K562 treated with DMSO at 1 percent for 4 hours (cell line): ENCODE results near the gene SIT1. TPM values are rescaled to one million over a fixed set of nuclear protein-coding genes. Genes with fewer than 3 reads are reported as not detected.

Experiments
- total RNA-seq: library from RNA; unstranded; fragments of 300-600 nt; gene quantifications from 2 replicates; pipeline ENCODE4 v1.2.3, GENCODE V29; 2022; ENCODE audit not compliant: insufficient read depth

Gene SIT1, protein sequence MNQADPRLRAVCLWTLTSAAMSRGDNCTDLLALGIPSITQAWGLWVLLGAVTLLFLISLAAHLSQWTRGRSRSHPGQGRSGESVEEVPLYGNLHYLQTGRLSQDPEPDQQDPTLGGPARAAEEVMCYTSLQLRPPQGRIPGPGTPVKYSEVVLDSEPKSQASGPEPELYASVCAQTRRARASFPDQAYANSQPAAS
- not detected in 2 replicates for total RNA-seq

DNA sequence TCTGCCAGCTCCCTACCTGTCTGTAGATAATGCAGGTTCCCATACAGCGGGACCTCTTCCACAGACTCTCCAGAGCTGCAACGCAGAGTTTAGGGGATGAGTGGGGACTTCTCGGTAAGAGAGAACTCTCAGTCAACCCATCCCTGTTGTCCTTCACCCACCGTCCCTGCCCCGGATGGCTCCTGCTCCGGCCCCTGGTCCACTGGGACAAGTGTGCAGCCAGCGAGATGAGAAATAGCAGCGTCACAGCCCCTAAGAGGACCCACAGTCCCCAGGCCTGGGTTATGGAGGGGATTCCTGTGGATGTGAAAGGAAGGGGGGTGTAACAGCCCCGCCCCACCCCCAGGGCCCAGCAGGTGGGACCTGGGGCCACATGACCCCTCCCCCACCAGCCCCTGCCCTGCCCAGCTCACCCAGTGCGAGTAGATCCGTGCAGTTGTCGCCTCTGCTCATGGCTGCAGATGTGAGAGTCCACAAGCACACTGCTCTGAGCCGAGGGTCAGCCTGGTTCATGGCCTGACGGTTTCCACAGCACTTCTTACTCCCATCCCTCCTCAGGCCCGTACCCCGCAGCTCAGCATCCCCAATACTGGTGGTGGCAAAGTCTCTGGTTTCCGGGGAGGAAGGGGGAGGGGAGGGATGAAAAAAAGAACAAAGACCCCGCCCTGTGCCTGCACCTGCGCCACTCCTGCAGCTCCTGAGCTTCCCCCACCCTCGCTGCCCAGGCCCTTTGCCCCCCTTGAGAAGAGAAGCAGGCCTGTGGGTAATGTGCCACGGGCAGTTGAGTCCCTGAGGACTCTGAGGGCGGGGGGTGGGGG lies at the start of gene SIT1:
SIT1 (minus strand) TSS at position 591 of the 818 bp plus-strand sequence; CDS start at position 513, 78 bp downstream.

GRCh38 chr9:35689542-35690293 lies 39.0 kb upstream of the SIT1 start, which contains the start of gene TPM2:
TSS of gene TPM2 (minus strand) at chr9:35689925. CDS start at chr9:35689817, 108 bp downstream.

GRCh38 chr9:35673132-35674024 lies 22.6 kb upstream of the SIT1 start, which contains the start of gene CA9:
TSS of gene CA9 (plus strand) at chr9:35673928. CDS start at chr9:35673960, 32 bp downstream.

GRCh38 chr9:35664531-35665470 lies 14.1 kb upstream of the SIT1 start, which contains the start of gene ARHGEF39:
TSS of gene ARHGEF39 (minus strand) at chr9:35665195. CDS start at chr9:35665169, 26 bp downstream.

GRCh38 chr9:35658137-35658967 lies 7.6 kb upstream of the SIT1 start, which contains the start of gene CCDC107:
TSS of gene CCDC107 (plus strand) at chr9:35658292. CDS start at chr9:35658380, 88 bp downstream.

DNA sequence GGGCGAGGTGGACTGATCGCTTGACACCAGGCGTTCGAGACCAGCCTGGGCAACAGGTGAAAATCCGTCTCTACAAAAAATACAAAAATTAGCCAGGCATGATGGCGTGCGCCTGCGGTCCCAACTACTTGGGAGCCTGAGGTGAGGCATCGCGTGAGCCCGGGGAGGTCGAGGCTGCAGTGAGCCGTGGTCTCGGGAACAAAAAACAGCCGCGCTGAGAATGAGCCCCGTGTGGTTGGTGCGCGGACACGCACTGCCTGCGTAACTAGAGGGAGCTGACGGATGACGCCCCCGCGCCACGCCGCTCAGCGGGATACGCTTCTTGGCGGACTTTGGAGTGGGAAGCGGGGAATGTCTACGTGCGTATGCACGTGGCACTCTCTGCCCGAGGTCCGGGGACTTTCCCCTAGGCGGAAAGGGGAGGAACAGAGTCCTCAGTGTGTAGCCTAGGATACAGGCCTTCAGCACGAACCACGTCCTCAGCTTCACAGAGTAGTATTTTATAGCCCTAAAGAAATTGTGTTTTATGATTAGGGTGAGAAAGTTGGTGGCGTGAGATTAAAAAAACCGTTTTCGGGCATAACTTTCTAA lies 6.9 kb upstream of the SIT1 start, which contains the start of gene RMRP:
RMRP (minus strand) TSS at position 474 of the 591 bp plus-strand sequence.

GRCh38 chr9:35618325-35618727 lies 32.4 kb downstream of the SIT1 start, which contains the start of gene CD72:
TSS of gene CD72 (minus strand) at chr9:35618413. CDS start at chr9:35618303, 110 bp downstream.

GRCh38 chr9:35604578-35605350 lies 46.0 kb downstream of the SIT1 start, which contains the start of gene TESK1:
TSS of gene TESK1 (plus strand) at chr9:35605262. CDS start at chr9:35605620, 358 bp downstream.

Other genes starting within 250 kb of the SIT1 start
- 7.0 and 7.2 TPM in 2 replicates for gene RUSC2, start 160.8 kb downstream of the SIT1 start, total RNA-seq
- gene TESK1, start 45.7 kb downstream of the SIT1 start, total RNA-seq: 10.1 and 13.6 TPM in 2 replicates
- not detected in 2 replicates for gene CD72, start 32.5 kb downstream of the SIT1 start, total RNA-seq
- not detected in 2 replicates for gene RMRP, start 7.1 kb upstream of the SIT1 start, total RNA-seq
- gene CCDC107, start 7.4 kb upstream of the SIT1 start, total RNA-seq: 13.5 and 16.9 TPM in 2 replicates
- gene ARHGEF39, start 14.3 kb upstream of the SIT1 start, total RNA-seq: 6.1 and 7.2 TPM in 2 replicates
- gene CA9, start 23.0 kb upstream of the SIT1 start, total RNA-seq: not detected in 2 replicates
- gene TPM2, start 39.0 kb upstream of the SIT1 start, total RNA-seq: 1.9 and 2.2 TPM in 2 replicates
- gene TLN1, start 81.3 kb upstream of the SIT1 start, total RNA-seq: 168 and 169 TPM in 2 replicates
- 20.5 and 28.7 TPM in 2 replicates for gene CREB3, start 81.7 kb upstream of the SIT1 start, total RNA-seq
- gene GBA2, start 98.3 kb upstream of the SIT1 start, total RNA-seq: 41.2 and 50.0 TPM in 2 replicates
- gene RGP1, start 98.4 kb upstream of the SIT1 start, total RNA-seq: 5.8 and 6.1 TPM in 2 replicates
- gene MSMP, start 103.3 kb upstream of the SIT1 start, total RNA-seq: not detected in 2 replicates
- 2.5 and 6.6 TPM in 2 replicates for gene NPR2, start 140.7 kb upstream of the SIT1 start, total RNA-seq
- gene SPAG8, start 161.3 kb upstream of the SIT1 start, total RNA-seq: not detected in 2 replicates
- gene HINT2, start 164.1 kb upstream of the SIT1 start, total RNA-seq: 50.0 and 72.5 TPM in 2 replicates
- not detected in 2 replicates for gene FAM221B, start 177.8 kb upstream of the SIT1 start, total RNA-seq
- 1.1 and 1.8 TPM in 2 replicates for gene TMEM8B, start 178.3 kb upstream of the SIT1 start, total RNA-seq
- not detected in 2 replicates for gene OR13J1, start 219.5 kb upstream of the SIT1 start, total RNA-seq